Body of pancreas (tissue), 4 donors: Measurements from ENCODE around the gene AP3B1. TPM values are rescaled to one million over a fixed set of nuclear protein-coding genes. Genes with fewer than 3 reads are reported as not detected.

ENCODE experiments used
- ATAC-seq: fragments of 150-250 bp; one replicate; pipeline ENCODE4 v1.9.1; 2016
- DNase-seq, 4 donors: peaks; one replicate each; pipeline ENCODE4 v3.0.0-alpha.2; 2019
- H3K27ac ChIP-seq, 4 donors: fragments of 200-600 bp; sonication (generic); 1 replicate in 3 of 4; 2 replicates in 1 of 4; pipeline versions ENCODE4 v1.5.1 to v1.6.1; 2016 to 2019; ENCODE audit warnings: mild to moderate bottlenecking in 1 of 4, mixed read lengths in 1 of 4, moderate library complexity in 1 of 4
- H3K27me3 ChIP-seq, 2 donors: fragments of 200-600 bp; sonication (generic); one replicate each; pipeline ENCODE4 v1.6.0; 2016; ENCODE audit warnings: mild to moderate bottlenecking in 1 of 2
- H3K36me3 ChIP-seq, 2 donors: fragments of 200-600 bp; sonication (generic); replicated peaks in 1 of 2; 2 replicates each; pipeline ENCODE4 v1.5.1; 2016; ENCODE audit warnings: low read depth in 2 of 2; ENCODE audit not compliant: insufficient read depth in 1 of 2
- H3K4me1 ChIP-seq: fragments of 200-600 bp; sonication (generic); one replicate; pipeline ENCODE4 v1.6.0; 2016
- H3K4me3 ChIP-seq, 2 donors: fragments of 200-600 bp; sonication (generic); 1 replicate in 1 of 2; 2 replicates in 1 of 2; pipeline ENCODE4 v1.5.1; 2016 to 2019
- H3K9me3 ChIP-seq, 3 donors: fragments of 200-600 bp; sonication (generic); 1 replicate in 2 of 3; 2 replicates in 1 of 3; pipeline ENCODE4 v1.5.1; 2016
- CTCF ChIP-seq, 7 experiments: fragments of 450-650 bp in 4 of 7; fragments of 200-600 bp in 3 of 7; sonication (generic) in 3 of 7; IDR thresholded peaks; one replicate each; pipeline ENCODE4 v1.5.1; 2016 to 2019; ENCODE audit warnings: antibody characterized with exemption in 7 of 7
- POLR2A ChIP-seq, 3 donors: fragments of 450-650 bp; IDR thresholded peaks; one replicate each; pipeline ENCODE4 v1.6.1; 2016; ENCODE audit warnings: antibody characterized with exemption in 3 of 3, mild to moderate bottlenecking in 2 of 3
- WGBS, 2 donors: methylation state at CpG; one replicate each; pipeline ENCODE4 v1.1.5; 2017; 5-methylcytosine and 5-hydroxymethylcytosine counted together
- intact Hi-C: fragments of 100-400 bp; cut with DNase I; formaldehyde crosslinking; loops from one replicate; pipeline ENCODE4 v1.15.1; 2023
- total RNA-seq, 2 donors: library from RNA; depleted of rRNA; stranded (reverse); fragments of >200 nt; gene quantifications; one replicate each; pipeline ENCODE4 v1.1.0, GENCODE V29; 2016

Gene AP3B1
- total RNA-seq, 2 donors from 2014 or later = 23.6 to 32.3 TPM

DNA sequence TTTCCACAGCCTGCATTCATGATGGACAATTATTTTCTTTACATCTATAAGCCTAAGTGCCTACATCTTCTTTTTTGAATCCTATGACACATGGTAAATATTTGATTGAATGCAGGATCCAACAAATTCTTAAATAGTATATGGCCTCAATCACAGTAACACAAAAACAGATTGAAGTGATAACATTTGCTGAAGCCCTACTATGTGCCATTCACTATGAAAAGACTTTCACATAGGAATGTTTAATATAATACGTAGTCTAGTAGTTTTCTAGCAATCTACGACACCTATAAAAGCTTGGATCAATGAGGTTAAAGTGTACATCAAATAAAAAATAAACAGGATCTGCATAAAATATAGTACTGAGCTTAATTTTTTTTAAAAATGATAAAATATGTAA lies 231.0 kb downstream of the AP3B1 start:
- 97 to 100% methylated on average over 2 of the region's 2 CpGs for WGBS, 2 donors
- no peak for TF ChIP-seq POLR2A (IDR thresholded peaks at IDR 0.05)
- TF ChIP-seq CTCF (IDR thresholded peaks at IDR 0.05) = no peak
- Histone ChIP-seq H3K36me3 (no peaks in the 10 kb centered on the region), H3K4me3 (no peak overlapping the region), H3K27me3 (no peaks in the 10 kb centered on the region), H3K4me1 (no peaks in the 10 kb centered on the region), H3K9me3 (no peaks in the 10 kb centered on the region), H3K27ac (no peak overlapping the region)
- DNase-seq (no peak), ATAC-seq (no peak)
- intact Hi-C loops = no loop called here

DNA sequence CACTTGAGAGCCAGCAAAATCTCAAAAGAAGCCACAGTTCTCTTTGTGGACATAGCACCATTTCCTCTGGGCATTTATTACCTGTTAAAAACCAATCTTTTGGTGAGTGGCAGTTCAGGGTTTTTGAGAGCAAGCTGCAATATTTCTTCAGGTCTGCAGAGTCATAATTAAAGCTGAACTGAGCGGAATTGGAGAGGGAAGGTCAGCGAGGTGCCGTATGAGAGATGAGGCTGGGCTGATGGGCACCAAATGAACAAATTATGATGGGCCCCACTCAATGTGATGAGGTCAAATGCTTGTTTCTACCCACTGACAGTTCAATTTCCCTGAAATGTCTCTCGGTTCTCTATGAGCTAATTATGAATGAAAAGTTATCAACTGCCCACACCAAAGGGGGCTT lies 231.9 kb downstream of the AP3B1 start:
- WGBS, 2 donors = 94 to 96% methylated on average over 4 of the region's 4 CpGs
- DNase-seq = no peak
- no peak overlapping the region for H3K4me3 ChIP-seq
- no peaks in the 10 kb centered on the region for H3K4me1 ChIP-seq
- H3K36me3 ChIP-seq = no peaks in the 10 kb centered on the region
- TF ChIP-seq CTCF (IDR thresholded peaks at IDR 0.05) (no peak), POLR2A (IDR thresholded peaks at IDR 0.05) (no peak)
- no peak overlapping the region for H3K27ac ChIP-seq
- no peaks in the 10 kb centered on the region for H3K27me3 ChIP-seq
- H3K9me3 ChIP-seq = no peaks in the 10 kb centered on the region
- no peak for ATAC-seq
- intact Hi-C loops = no loop called here

- ATAC-seq (no peak), DNase-seq (no peak)
- intact Hi-C loops = no loop called here
- no peaks in the 10 kb centered on the region for H3K9me3 ChIP-seq
- 52 to 63% methylated on average over 3 of the region's 3 CpGs for WGBS, 2 donors
- no peaks in the 10 kb centered on the region for H3K4me1 ChIP-seq
- no peak overlapping the region for H3K27ac ChIP-seq
- no peaks in the 10 kb centered on the region for H3K27me3 ChIP-seq
- TF ChIP-seq POLR2A (IDR thresholded peaks at IDR 0.05) (no peak), CTCF (IDR thresholded peaks at IDR 0.05) (no peak)
- no peaks in the 10 kb centered on the region for H3K36me3 ChIP-seq
- no peak overlapping the region for H3K4me3 ChIP-seq
Observed at GRCh38 chr5:78060421-78060820, 234.1 kb downstream of the AP3B1 start.

- H3K4me1 ChIP-seq = no peaks in the 10 kb centered on the region
- intact Hi-C loops = no loop called here
- TF ChIP-seq CTCF (IDR thresholded peaks at IDR 0.05) (no peak), POLR2A (IDR thresholded peaks at IDR 0.05) (no peak)
- no peaks in the 10 kb centered on the region for H3K9me3 ChIP-seq
- H3K27ac ChIP-seq = no peak overlapping the region
- WGBS, 2 donors = 93 to 97% methylated on average over 2 of the region's 2 CpGs
- no peak for DNase-seq
- H3K27me3 ChIP-seq = no peaks in the 10 kb centered on the region
- no peaks in the 10 kb centered on the region for H3K36me3 ChIP-seq
- no peak overlapping the region for H3K4me3 ChIP-seq
- ATAC-seq = no peak
Observed at GRCh38 chr5:78058625-78059024, 235.9 kb downstream of the AP3B1 start.

DNA sequence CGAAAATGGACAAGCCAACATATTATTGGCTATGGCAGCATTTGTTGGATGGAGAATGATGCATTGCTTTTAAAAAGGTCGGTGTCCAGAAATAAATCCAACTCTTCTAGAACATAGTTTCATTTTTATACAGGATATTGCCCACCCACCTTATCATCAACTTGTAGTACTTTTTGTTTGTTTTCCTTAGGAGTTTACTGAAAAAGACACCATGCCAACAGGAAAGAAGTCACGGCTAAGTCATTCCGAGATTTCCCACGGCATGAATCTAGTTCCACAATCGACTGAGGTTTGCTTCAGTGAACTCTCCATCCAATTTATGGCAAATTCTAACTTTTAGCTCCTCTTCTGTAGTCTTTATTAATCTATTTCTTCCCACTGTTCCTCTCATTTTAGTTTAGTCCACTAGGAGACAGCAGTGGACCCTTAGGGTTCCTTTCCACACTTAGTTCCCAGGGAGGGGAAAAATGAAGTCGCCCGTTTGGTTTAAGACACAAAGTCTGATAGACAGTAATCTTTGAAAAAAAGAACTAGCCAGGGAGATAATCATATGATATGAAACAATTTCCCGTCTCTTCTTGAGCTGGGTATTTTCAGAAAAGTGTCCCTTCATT lies 237.5 kb downstream of the AP3B1 start:
- H3K27ac ChIP-seq = no peak overlapping the region
- ATAC-seq = no peak

More for the DNA sequence above, 237.5 kb downstream of the AP3B1 start:
- TF ChIP-seq CTCF (IDR thresholded peaks at IDR 0.05) (no peak), POLR2A (IDR thresholded peaks at IDR 0.05) (no peak)
- Histone ChIP-seq H3K4me3 (no peak overlapping the region), H3K36me3 (no peaks in the 10 kb centered on the region), H3K4me1 (no peaks in the 10 kb centered on the region), H3K27me3 (no peaks in the 10 kb centered on the region), H3K9me3 (no peaks in the 10 kb centered on the region)
- WGBS, 2 donors = 94% methylated on average over 9 of the region's 9 CpGs
- no peak for DNase-seq
- intact Hi-C loops = no loop called here
